Raji (cell line): ENCODE results near the gene MAP2K7.
A peak's percentile ranks its signal among the peaks of the same experiment; 100 is the strongest.

ENCODE experiments used
- POLR2A ChIP-seq: IDR thresholded peaks from 2 replicates; pipeline ENCODE4 v1.6.1; 2011; ENCODE audit warnings: low read depth, low read length, control low read depth; ENCODE audit not compliant: insufficient read depth

Gene MAP2K7

GRCh38 chr19:7903244-7904073, at the start of gene MAP2K7:
MAP2K7 (plus strand) TSS chr19:7903877; CDS start chr19:7903945, 68 bp downstream.
- peak; percentile 99 for TF ChIP-seq POLR2A

GRCh38 chr19:7855426-7856108, 48.1 kb upstream of the MAP2K7 start:
- TF ChIP-seq POLR2A, result no peak

- no peak for TF ChIP-seq POLR2A
Observed at GRCh38 chr19:7856109-7856591, 47.5 kb upstream of the MAP2K7 start.

- no peak for TF ChIP-seq POLR2A
Observed at GRCh38 chr19:7856679-7857663, 46.7 kb upstream of the MAP2K7 start.

- no peak for TF ChIP-seq POLR2A
Observed at GRCh38 chr19:7857727-7858108, 46.0 kb upstream of the MAP2K7 start.

GRCh38 chr19:7858109-7858770, 45.4 kb upstream of the MAP2K7 start:
- no peak for TF ChIP-seq POLR2A

GRCh38 chr19:7859831-7860713, 43.6 kb upstream of the MAP2K7 start:
- no peak for TF ChIP-seq POLR2A

GRCh38 chr19:7860714-7861618, 42.7 kb upstream of the MAP2K7 start:
- no peak for TF ChIP-seq POLR2A

GRCh38 chr19:7861619-7862412, 41.9 kb upstream of the MAP2K7 start:
- no peak for TF ChIP-seq POLR2A

- no peak for TF ChIP-seq POLR2A
Observed at GRCh38 chr19:7862413-7862951, 41.2 kb upstream of the MAP2K7 start.

- TF ChIP-seq POLR2A, result no peak
Observed at GRCh38 chr19:7863157-7863970, 40.3 kb upstream of the MAP2K7 start.
